GM12865 (cell line): ENCODE measurements around the gene EMP1.

ENCODE experiments used
- DNase-seq: peaks from one replicate; pipeline ENCODE4 v3.0.0; 2010; ENCODE audit warnings: low read depth
- H3K4me3 ChIP-seq: 2 replicates; pipeline ENCODE4 v1.5.1; 2011; ENCODE audit warnings: mild to moderate bottlenecking, low read depth, low read length, control low read depth
- CTCF ChIP-seq: IDR thresholded peaks from 2 replicates; pipeline ENCODE4 v1.5.1; 2011; ENCODE audit warnings: low read length, control low read depth, low read depth, inconsistent platforms; ENCODE audit not compliant: insufficient read depth; ENCODE audit errors: missing control alignments

EMP1 gene

GRCh38 chr12:13268581-13268980, 72.1 kb downstream of the EMP1 start:
- no peak for DNase-seq
- no peak for TF ChIP-seq CTCF
- no peak overlapping the region for H3K4me3 ChIP-seq
